Mesothelial cell of epicardium (in vitro differentiated cells): ENCODE measurements around the gene USP5. TPM values are rescaled to one million over a fixed set of nuclear protein-coding genes. Genes with fewer than 3 reads are reported as not detected.

Source experiments
- DNase-seq, 2 experiments: peaks; one replicate each; pipeline ENCODE4 v3.0.0; 2021; ENCODE audit warnings: low spot score in 2 of 2; ENCODE audit not compliant: unreplicated experiment in 2 of 2
- H3K27ac Mint-ChIP-seq: 2 replicates; pipeline ENCODE4 v1.8.0; 2021; ENCODE audit warnings: mixed read lengths
- H3K27me3 Mint-ChIP-seq: 2 replicates; pipeline ENCODE4 v1.8.0; 2021; ENCODE audit warnings: low read depth, mixed read lengths
- H3K36me3 Mint-ChIP-seq: 2 replicates; pipeline ENCODE4 v1.8.0; 2021; ENCODE audit warnings: mixed read lengths
- H3K4me1 Mint-ChIP-seq: 2 replicates; pipeline ENCODE4 v1.8.0; 2021; ENCODE audit warnings: mixed read lengths
- H3K4me3 Mint-ChIP-seq: 2 replicates; pipeline ENCODE4 v1.8.0; 2021; ENCODE audit warnings: mild to moderate bottlenecking, moderate library complexity, mixed read lengths
- H3K9me3 Mint-ChIP-seq: 2 replicates; pipeline ENCODE4 v1.8.0; 2021; ENCODE audit warnings: mixed read lengths
- CTCF ChIP-seq: fragments of 200-600 bp; sonication (generic); IDR thresholded peaks from one replicate; pipeline ENCODE4 v1.5.0; 2021; ENCODE audit warnings: antibody characterized with exemption; ENCODE audit not compliant: unreplicated experiment
- total RNA-seq: library from RNA; stranded (reverse); gene quantifications from 3 replicates; pipeline ENCODE4 v1.2.1, GENCODE V29; 2021

The USP5 gene
- total RNA-seq, 1 donor from 2014 or later: 119 TPM

GRCh38 chr12:6830286-6830890, 21.6 kb upstream of the USP5 start:
- Mint-ChIP-seq H3K9me3 (no peaks in the 10 kb centered on the region), H3K4me3 (peak overlapping the region; percentile 93), H3K36me3 (peaks cover 8% of the 10 kb centered on the region), H3K27me3 (peaks cover 2% of the 10 kb centered on the region), H3K4me1 (peaks cover 20% of the 10 kb centered on the region), H3K27ac (no peak overlapping the region)
- TF ChIP-seq CTCF: no peak
- no peak for DNase-seq

- H3K4me1 Mint-ChIP-seq: peaks cover 17% of the 10 kb centered on the region
- H3K27ac Mint-ChIP-seq: no peak overlapping the region
- no peaks in the 10 kb centered on the region for H3K27me3 Mint-ChIP-seq
- TF ChIP-seq CTCF: no peak
- no peak for DNase-seq
- H3K9me3 Mint-ChIP-seq: no peaks in the 10 kb centered on the region
- H3K36me3 Mint-ChIP-seq: peaks cover 8% of the 10 kb centered on the region
- peak overlapping the region; percentile 45 for H3K4me3 Mint-ChIP-seq
Observed at GRCh38 chr12:6830999-6831398, 21.0 kb upstream of the USP5 start.

- Mint-ChIP-seq H3K36me3 (peaks cover 8% of the 10 kb centered on the region), H3K4me3 (no peak overlapping the region), H3K27ac (no peak overlapping the region)
Observed at GRCh38 chr12:6831450-6831995, 20.4 kb upstream of the USP5 start.

GRCh38 chr12:6832125-6832524, 19.8 kb upstream of the USP5 start:
- no peak for TF ChIP-seq CTCF

More at GRCh38 chr12:6831450-6831995, 20.4 kb upstream of the USP5 start:
- no peak for TF ChIP-seq CTCF
- no peak for DNase-seq
- Mint-ChIP-seq H3K9me3 (no peaks in the 10 kb centered on the region), H3K27me3 (no peaks in the 10 kb centered on the region), H3K4me1 (peaks cover 17% of the 10 kb centered on the region)

GRCh38 chr12:6833189-6833890, 18.6 kb upstream of the USP5 start:
- peaks cover 8% of the 10 kb centered on the region for H3K4me1 Mint-ChIP-seq
- peaks cover 8% of the 10 kb centered on the region for H3K36me3 Mint-ChIP-seq
- no peaks in the 10 kb centered on the region for H3K9me3 Mint-ChIP-seq
- TF ChIP-seq CTCF: no peak
- DNase-seq: no peak
- no peak overlapping the region for H3K27ac Mint-ChIP-seq
- H3K27me3 Mint-ChIP-seq: no peaks in the 10 kb centered on the region
- H3K4me3 Mint-ChIP-seq: no peak overlapping the region

More at GRCh38 chr12:6832125-6832524, 19.8 kb upstream of the USP5 start:
- no peaks in the 10 kb centered on the region for H3K27me3 Mint-ChIP-seq
- no peak overlapping the region for H3K4me3 Mint-ChIP-seq
- H3K9me3 Mint-ChIP-seq: no peaks in the 10 kb centered on the region
- H3K27ac Mint-ChIP-seq: no peak overlapping the region
- H3K36me3 Mint-ChIP-seq: peaks cover 8% of the 10 kb centered on the region
- H3K4me1 Mint-ChIP-seq: peaks cover 16% of the 10 kb centered on the region
- DNase-seq: no peak
